ENCODE results near the gene CNPY1. TPM values are rescaled to one million over a fixed set of nuclear protein-coding genes. Genes with fewer than 3 reads are reported as not detected.

The CNPY1 gene
- total RNA-seq, 1 experiment from 2014 or later: not detected

- no peaks in the 10 kb centered on the region; a peak in 1 of 7 replicates for H3K36me3 Mint-ChIP-seq (ENCODE audit: insufficient read depth in 1 of 3, low read depth in 3 of 3)
- TF ChIP-seq, protein P1, sequence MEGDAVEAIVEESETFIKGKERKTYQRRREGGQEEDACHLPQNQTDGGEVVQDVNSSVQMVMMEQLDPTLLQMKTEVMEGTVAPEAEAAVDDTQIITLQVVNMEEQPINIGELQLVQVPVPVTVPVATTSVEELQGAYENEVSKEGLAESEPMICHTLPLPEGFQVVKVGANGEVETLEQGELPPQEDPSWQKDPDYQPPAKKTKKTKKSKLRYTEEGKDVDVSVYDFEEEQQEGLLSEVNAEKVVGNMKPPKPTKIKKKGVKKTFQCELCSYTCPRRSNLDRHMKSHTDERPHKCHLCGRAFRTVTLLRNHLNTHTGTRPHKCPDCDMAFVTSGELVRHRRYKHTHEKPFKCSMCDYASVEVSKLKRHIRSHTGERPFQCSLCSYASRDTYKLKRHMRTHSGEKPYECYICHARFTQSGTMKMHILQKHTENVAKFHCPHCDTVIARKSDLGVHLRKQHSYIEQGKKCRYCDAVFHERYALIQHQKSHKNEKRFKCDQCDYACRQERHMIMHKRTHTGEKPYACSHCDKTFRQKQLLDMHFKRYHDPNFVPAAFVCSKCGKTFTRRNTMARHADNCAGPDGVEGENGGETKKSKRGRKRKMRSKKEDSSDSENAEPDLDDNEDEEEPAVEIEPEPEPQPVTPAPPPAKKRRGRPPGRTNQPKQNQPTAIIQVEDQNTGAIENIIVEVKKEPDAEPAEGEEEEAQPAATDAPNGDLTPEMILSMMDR (conservative IDR thresholded peaks at IDR 0.05): no peak
- no peak overlapping the region for H3K23ac ChIP-seq (ENCODE audit: insufficient read length, low read depth, low read length)
- peaks cover 2 to 24% of the 10 kb centered on the region in 2 experiments; a peak in 2 of 4 replicates for H3K4me1 Mint-ChIP-seq
- H3K27ac ChIP-seq (ENCODE audit: insufficient read length, low read depth, low read length): no peak overlapping the region
- H4K8ac ChIP-seq (replicated peaks; ENCODE audit: insufficient read length, low read depth, low read length): no peak overlapping the region
- H3K4me2 ChIP-seq (ENCODE audit: insufficient read depth, insufficient read length, low read length): no peak overlapping the region
- H3K27me3 ChIP-seq (ENCODE audit: insufficient read depth, low read length): peaks cover 91% of the 10 kb centered on the region
- H4K5ac ChIP-seq (ENCODE audit: insufficient read length, low read depth, low read length): no peak overlapping the region
- H2AK5ac ChIP-seq (ENCODE audit: insufficient read length, low read length): no peak overlapping the region
- H3K56ac ChIP-seq (ENCODE audit: insufficient read length, low read depth, low read length): no peak overlapping the region
- H3K4me1 ChIP-seq (ENCODE audit: insufficient read depth, low read length): no peaks in the 10 kb centered on the region
- H3K79me2 ChIP-seq (ENCODE audit: insufficient read depth, low read length): no peaks in the 10 kb centered on the region
- H3K4ac ChIP-seq (ENCODE audit: low read depth, low read length): no peak overlapping the region
- no peaks in the 10 kb centered on the region for H3K9me3 ChIP-seq (ENCODE audit: control insufficient read depth, low read depth, low read length)
- H3K9ac ChIP-seq (ENCODE audit: extremely low read depth, insufficient read length, low read length): no peak overlapping the region
- H3K23me2 ChIP-seq (ENCODE audit: insufficient read length, low read depth, low read length, poor library complexity, severe bottlenecking): peaks cover 9% of the 10 kb centered on the region
- H3K27ac Mint-ChIP-seq: no peak overlapping the region; a peak in 1 of 7 replicates
- WGBS (ENCODE audit: extremely low coverage, insufficient read length, low lambda C conversion rate): no CpG with 5 or more reads among the region's 57 CpGs
- no peak overlapping the region for H4K91ac ChIP-seq (ENCODE audit: insufficient read length, low read depth, low read length)
- peaks cover 96% of the 10 kb centered on the region for H3K27me3 Mint-ChIP-seq (ENCODE audit: low read depth)
- peaks cover 3% of the 10 kb centered on the region for H4K20me1 ChIP-seq (ENCODE audit: control insufficient read depth, insufficient read depth, insufficient read length)
- H2BK15ac ChIP-seq (ENCODE audit: low read depth, low read length): no peak overlapping the region
- no peak for DNase-seq
- H3K79me1 ChIP-seq (ENCODE audit: insufficient read depth, low read depth, low read length, poor library complexity, severe bottlenecking): no peaks in the 10 kb centered on the region
- no peak overlapping the region for H3K14ac ChIP-seq (ENCODE audit: insufficient read depth, low read length)
- H2BK12ac ChIP-seq (ENCODE audit: insufficient read length, low read depth, low read length): no peak overlapping the region
- peaks cover 0 to 10% of the 10 kb centered on the region in 2 experiments; a peak in 2 of 5 replicates for H3K9me3 Mint-ChIP-seq
- no peak overlapping the region for H2BK20ac ChIP-seq (ENCODE audit: low read depth, low read length, poor library complexity, severe bottlenecking)
- H3K18ac ChIP-seq (ENCODE audit: insufficient read length, low read depth, low read length): no peak overlapping the region
- no peak overlapping the region for H2BK120ac ChIP-seq (ENCODE audit: low read depth, low read length, poor library complexity, severe bottlenecking)
- H2BK5ac ChIP-seq (ENCODE audit: insufficient read length, low read length): no peak overlapping the region
- H3T11ph ChIP-seq (ENCODE audit: low read length): no peak overlapping the region
- no peak overlapping the region for H2AFZ ChIP-seq (ENCODE audit: low read length)
- no peak overlapping the region for H3K4me3 Mint-ChIP-seq
Measured at GRCh38 chr7:155453296-155454182, 92.8 kb downstream of the CNPY1 start.

All from H9 (cell line).